ENCODE results near the gene RNF157.

The RNF157 gene

DNA sequence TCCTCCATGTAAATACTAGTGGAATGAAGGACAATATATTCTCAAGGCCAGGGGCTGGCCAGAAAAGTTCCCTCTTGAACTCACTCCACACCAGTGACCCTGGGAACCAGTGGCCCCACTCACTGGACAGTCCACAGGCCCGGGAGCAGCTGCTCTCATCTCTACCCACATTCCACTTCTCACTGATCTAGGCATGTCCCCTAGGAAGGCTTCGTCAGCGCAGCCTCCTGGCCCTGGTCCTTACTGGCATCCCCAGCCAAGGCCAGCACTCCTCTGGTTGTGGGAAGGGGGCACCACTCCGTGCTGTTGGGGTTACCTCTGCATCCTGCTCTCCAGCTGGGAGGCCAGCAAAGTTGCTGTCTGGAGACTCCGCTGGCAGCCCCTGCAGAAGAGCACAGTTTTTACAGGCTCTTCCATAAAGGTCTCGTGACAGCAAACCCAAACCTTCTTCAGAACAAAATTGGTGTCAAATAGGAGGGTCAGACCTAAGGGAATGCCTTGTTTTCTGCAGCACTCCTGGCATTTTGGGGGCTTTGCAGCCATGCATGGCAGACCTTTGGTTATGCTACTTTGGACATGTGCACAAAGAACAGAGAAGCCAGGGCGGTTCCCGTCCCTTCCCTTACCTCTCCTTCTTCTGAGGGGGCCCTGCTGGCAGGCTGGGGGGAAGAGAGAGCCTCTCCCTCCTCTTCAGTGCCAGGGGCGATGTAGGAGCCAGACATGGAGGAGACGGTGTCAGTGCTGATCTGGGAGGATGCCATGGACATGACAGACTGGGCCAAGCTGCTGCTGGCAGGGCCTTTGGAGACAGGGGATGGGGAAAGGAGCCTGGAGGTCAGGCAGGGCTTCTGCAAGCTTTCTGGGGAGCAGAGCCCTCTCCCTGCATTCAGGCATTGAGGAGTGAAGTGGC, 85.1 kb downstream of the RNF157 start:
- no peak for DNase-seq

DNA sequence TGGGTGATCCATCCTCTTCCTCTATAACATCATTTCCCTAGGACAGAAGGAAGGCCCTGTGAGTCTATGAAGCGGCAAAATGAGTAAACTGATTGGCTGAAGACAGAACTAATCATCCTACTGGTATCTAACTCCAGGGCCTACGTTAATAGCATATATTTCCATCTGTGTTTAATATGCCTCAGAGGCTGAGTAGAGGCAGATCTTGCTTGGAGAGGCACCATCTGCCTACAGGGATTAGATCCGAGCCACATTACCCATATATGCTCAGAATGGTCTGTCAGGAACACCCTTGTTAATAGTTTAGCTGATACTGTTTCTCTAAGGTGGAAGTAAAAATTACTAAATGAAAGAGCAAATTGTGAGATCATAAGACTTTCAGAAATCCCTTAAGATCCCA, 86.0 kb downstream of the RNF157 start:
- no peak for DNase-seq

DNA sequence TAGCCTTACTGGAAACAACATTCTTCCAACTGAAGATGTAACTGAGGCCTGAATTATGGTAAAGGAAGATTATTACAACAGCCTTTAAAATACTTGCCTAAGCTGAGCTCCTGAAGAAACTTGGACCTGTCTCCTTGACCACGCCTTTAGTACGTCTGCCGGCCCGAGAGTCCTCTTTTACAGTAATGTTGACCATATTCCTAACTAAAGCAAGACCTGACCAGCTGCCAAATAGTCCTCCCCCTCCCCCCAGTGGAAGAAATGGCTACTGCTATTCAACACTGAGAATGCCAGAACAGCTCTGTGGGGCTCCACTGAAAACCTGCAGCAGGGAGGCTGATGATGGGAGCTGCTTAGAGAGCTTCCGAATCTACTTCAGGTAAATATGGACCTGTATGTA, 86.7 kb downstream of the RNF157 start:
- no peak for DNase-seq

DNA sequence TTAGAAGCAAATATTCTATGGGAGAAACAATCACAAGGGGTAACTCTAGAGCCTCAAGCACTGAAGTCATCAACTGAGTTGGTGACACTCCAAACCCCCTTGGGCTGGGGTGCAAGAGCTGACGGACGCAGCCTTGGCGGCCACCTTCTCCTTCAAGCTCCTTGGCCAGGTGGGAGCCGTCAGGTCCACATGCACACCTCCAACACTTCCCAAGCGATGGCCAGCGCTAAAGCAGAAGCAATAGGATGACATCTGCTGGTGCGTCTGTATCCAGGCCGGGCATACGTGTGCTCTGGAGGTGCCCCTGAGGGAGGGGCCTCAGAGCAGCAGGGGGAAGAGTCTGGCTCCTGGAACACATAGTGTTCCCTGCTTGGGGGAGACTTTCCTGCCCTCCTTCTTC, 87.1 kb downstream of the RNF157 start:
- DNase-seq: no peak

DNA sequence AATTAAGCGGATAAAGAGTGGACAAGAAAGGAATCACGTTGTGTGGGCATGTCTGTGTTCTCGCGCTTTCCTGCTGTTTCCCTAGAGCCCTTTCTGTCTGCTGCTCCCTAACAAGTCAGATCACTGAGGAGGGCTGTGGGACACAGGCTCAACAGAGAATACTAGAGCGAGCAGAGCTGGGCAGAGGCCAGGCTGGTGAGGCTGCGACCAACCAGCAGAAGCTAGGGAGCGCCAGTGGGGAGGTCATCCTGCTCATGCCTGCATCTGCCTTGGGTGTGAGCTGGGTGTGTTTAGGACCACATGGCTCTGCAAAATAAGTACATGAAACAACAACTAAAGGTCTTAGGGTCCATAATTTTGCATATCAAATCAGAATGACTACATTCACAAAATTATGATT, 87.7 kb downstream of the RNF157 start:
- no peak for DNase-seq

DNA sequence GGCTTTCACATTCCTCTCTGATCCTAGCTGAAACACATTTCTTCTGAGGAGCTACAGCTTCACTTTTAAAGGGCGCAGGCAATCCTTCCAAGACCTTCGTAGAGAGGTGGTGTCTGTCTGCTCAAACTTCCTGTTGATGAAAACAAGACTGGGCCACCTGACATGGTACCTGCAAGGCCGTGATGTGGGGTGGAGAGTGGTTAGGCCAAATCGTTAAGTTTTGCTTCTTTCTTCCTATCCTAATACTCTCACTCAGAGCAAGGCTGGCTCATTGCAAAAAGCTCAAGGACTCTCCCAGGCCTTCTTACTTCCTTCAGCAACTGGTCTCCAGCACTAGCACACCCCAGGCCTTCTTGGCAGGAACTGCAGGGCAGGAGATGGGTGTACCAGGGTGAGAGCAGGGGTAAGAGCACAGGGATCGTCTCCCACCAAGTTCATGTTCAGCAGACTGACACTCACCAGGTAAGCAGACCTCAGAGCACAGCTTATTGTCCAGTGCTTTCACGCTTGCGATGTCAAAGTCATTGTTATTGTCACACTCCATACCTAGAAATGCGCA, 88.3 kb downstream of the RNF157 start:
- no peak for DNase-seq

DNA sequence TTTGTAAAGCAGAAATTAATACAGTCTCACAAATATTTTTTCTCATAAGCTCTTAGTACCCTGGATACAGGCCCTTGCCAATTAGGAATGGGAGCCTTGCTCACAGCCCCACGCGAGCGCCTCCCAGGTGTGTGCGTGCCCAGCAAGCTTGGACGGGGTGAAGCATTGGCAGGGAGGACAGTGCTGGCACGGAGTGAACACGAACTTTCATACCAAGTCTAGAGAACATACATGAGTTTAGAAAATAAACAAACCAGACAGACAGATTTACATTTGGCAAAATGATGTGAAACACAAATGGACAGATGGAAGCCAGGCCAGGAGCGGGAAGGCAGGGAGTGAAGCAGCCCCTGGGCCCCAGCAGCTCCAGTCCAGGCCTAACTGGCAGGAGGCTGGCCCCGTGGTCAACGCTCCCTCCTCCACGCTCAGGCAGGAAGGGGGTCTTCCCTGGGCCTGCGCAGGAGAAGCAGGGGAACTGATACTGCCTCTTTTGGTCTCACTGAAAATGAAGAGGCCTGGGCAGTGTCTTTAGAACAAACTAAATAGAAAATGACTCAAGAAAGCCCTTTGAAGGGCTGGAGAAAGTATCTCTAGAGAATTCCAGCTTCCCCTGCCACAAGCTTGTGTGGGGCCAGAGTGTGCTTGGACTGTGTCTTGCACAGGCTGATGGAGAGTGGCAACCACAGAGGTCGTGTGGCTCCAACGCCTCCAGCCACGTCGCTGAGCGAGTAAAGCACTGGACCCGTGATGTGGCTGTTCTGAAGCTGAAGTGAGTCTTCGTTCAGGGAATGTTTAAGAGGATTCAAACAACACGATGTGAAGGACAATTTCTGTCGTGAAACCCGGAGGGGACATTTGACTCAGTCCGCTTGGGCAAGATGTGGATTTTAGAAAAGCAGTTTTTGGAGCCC, 89.3 kb downstream of the RNF157 start:
- DNase-seq: no peak

DNA sequence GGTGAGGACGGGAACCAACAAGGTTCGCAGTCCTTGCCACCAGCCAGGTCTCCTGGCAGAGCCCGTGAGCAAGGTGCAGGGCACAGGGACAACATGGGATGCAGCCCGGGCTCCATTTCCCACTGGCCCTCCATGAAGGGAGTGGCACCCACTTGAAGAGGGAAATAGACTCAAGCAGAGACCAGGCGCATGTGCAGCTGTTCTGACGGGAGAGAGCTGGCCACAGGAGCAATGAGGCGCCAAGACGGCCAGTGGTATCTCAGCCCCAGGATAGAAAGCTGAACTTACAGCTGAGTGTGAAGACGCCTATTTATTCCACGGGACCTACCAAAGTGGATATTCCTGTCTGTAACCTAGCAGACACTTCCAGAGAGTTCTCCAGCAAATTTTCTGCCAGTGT, 91.1 kb downstream of the RNF157 start:
- DNase-seq: no peak

DNA sequence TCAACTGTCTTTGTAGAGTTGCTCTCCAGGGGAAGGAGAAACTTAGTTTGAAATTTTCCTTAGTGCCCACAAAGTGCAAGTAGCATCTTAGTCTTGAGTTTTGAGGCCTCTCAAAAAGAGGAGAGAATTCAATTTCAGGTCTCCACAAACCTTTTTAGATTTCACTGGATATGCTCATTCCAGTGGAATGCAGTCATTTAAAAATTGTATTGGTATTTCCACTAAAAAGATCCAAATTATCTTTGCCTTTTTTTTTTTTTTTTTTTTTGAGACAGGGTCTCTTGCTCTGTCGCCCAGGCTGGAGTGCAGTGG, 92.3 kb downstream of the RNF157 start:
- no peak for DNase-seq

DNA sequence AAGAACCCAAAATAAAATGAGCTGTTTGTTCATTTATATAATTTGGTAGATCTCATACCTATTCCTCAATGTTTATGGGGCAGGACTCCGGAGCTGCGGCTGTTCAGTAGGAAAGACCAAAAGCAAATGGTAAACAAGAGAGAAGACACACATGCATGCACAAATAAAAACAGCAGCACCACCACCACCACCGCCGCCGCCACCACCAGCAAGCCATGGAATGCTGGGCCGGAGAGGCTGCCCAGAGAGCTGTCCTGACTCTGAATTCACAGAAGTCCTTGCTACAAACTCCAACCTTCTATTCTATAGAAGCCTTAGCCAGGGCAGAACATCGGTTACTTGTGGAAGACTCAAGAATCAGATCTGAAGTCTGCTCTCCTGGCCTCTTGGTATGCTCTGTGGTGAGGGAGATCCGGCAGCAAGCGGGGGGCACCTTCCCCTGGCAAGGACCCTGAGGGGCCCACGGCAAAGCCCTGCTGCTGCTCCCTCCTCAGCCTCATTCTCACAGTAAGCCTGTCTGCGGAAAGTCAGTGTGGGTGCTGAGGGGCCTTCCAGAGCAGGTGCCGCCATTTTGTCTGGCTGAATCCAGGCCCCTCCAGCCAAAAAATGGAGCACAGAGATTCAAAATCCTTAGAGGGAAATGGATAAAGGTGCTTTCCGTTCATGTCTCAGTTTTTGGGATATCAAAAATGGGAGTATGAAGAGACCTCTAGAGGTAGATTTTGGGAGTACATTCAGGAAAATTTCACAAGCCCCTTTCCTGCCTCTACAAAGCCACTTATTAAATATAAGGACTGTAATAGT, 92.9 kb downstream of the RNF157 start:
- DNase-seq: no peak

DNA sequence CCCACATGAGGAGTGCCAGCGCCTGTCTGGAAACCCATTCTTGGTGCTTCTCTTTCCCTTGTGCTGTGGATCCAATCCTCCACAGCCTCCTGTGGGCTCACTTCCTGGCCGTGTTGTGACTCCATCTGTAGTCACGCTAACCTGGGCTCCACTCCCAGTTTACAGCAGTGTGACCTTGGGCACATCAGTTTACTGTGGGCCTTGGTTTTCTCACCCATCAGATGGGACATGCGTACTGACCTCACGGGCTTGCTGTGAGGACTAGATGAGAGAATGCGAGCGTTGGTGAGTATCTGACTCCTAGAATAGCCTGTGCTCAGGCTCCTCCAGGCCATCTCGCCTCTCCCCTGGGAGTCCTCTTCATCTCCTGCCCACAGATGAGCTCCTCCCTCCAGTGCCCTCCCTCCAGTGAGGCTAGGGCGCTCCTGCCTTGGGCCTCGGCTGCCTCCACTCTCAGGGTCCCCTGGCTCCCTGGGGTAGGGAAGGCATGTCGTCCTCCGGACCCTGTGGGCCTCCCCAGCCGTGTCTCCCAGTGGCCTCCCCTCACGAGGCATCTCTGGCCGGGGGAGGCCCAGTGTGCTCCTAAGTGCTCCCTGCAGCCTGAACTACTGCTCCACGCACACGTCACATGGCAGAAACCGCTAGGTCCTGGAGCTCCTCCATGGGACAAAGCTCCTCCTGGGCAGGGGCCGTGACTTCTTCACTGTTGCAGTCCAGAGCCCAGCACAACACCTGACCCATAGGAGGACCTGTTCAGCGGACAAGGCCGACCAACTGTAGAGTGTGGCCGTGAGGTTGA, 94.0 kb downstream of the RNF157 start:
- DNase-seq: no peak

DNA sequence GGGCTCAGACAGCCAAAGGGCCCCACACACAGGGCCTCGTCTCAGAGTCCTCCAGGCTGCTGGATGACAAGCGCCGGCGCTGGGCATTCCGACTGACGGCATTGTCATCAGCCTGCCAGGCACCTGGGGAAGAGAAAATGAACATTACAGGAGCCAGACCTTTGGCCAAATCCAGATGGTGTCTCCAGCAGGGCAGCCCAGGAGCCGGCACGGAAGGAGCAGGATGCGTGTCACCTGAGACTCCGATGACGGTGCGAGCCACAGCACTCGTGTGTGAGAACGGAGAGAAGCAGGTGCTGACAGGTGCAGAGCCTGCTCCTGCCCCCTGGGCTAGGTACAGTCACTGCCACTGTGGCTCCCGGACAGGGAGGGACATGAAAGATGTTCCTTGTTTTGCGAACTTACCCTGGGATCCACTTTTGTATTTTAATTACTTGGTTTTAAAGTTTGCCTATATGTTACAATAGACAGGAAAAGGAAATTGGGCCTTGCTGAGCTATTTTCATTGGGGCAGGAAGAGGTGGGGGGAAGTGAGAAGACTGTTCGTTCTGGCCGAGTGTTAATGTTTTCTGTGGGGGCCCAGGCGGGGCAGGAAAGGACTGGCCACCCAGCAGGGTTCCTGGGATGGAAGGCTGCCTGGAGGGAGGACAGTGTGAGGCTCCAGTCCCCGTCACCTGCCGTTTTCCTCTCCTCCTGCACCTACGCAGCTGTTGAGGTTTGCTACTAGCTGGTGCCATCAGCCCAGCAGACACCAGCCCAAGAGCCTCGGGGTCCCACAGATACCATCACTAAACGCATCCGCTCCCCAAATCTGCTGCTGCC, 94.9 kb downstream of the RNF157 start:
- DNase-seq: peak; percentile 54

DNA sequence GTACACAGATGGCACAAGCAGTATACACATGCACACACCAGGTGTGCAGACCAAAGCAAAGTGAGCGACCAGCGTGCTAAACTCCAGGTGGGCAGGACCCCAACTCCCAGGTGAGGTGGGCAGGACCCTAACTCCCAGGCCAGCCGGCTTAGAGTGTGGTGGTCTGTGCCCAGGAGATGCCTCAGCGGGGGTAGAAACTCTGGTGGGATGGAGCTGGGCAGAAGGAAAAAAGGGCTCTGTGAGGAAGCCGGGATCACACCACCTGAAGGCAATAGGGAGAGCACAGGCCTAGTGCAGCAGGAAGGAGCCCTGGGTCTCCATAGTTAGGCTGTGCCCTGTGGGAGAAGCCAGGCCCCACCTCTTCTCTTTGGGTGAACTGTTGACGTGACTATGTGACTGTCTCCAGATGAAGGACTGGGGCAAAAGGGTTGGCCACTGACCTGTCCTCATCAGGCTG, 97.7 kb downstream of the RNF157 start:
- DNase-seq: no peak

DNA sequence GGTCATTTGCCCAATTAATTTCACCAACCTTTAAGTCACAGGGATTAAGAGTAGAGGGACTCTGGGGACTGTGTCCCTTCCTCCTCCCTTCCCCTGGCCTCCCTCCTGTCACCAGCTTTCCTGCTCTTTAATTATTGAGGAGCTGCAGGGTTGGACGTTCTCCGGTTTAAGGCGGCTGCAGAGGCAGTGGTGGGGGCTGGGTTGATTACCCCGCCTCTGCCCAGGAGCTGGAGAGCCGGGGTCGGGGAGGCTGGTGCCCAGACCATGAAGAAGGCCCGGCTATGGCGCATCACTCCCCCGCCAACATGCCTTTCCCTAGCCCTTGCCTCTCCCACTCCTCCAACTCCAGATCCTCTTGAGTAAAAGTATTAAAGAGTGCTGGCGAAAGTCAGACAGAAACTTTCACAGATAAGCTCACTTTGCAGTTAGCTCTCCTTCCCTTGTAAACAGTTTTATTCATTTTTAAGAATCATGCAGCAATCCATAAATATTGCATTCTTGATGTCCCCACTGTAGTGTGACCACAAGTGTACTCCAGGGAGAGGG, 98.2 kb downstream of the RNF157 start:
- DNase-seq: no peak

DNA sequence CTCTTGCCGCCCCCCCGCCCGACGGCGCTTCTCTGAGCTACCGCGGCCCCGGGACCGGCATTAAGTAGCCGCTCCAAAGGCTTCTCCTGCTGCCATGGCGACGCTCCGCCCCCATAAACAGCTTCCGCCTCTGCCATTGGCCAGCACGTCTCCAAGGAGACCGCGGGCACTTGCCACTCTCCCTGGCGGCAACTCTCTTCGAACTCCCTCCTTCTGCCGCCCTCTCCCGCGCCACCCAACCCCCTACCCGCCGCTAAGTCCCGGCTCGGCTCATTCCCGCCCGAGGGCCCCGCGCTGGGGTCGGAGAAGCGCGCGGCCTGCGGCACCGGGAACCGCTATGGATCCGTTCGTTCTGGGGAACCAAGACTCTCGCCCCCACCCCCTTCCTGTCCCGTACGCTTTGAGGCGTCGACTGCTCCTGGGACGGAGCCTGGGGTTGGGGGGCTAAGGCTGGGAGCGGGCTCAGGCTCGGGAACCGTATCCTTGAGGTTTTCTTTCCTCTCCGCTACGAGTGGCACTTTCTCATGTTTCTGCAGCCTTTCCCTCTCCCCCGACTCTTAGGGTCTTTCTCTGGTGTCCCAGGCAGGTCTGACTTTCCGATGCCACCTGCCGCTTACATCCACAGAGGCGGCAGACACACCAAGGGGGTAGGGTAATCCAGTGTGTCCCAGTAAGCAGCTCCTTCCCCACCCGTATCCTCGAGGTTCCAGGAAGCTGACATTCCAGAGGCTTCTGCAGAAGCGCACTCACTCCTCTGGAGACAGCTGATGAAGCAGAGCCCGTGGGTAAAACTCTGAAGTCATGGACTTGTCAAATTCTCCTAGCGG, 98.9 kb downstream of the RNF157 start, which contains the start of gene FOXJ1:
Gene FOXJ1 (minus strand): TSS at position 34 of the 827 bp plus-strand sequence. CDS start 850 bp downstream, outside the sequence.
- DNase-seq: peak; percentile 90

DNA sequence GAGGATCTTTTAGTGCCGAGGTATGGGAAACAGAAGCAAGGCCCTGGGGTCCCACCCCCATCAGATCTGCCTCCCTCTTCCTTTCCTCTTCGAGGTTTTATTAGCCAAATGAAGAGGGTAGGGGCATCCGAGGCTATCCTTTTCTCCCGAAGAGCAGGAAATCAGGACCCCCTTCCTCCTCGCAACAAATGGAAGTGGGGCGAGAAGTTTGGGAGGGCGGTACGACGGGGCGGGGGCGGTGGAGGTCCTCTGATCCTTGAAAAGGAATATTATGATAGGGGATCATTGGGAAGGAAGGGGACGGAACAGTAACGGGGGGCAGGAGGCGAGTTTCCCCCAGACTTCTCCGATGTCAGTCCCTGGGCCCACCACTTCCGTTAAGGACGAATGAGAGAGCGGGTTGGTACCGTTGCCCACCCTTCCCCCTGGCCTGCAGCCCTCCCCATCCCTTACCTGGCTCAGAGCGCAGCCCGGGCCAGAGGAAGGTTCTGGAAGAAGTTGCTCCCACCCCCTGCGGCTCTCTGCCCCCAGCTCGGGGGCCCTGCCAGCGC, 99.6 kb downstream of the RNF157 start:
- DNase-seq: no peak

DNA sequence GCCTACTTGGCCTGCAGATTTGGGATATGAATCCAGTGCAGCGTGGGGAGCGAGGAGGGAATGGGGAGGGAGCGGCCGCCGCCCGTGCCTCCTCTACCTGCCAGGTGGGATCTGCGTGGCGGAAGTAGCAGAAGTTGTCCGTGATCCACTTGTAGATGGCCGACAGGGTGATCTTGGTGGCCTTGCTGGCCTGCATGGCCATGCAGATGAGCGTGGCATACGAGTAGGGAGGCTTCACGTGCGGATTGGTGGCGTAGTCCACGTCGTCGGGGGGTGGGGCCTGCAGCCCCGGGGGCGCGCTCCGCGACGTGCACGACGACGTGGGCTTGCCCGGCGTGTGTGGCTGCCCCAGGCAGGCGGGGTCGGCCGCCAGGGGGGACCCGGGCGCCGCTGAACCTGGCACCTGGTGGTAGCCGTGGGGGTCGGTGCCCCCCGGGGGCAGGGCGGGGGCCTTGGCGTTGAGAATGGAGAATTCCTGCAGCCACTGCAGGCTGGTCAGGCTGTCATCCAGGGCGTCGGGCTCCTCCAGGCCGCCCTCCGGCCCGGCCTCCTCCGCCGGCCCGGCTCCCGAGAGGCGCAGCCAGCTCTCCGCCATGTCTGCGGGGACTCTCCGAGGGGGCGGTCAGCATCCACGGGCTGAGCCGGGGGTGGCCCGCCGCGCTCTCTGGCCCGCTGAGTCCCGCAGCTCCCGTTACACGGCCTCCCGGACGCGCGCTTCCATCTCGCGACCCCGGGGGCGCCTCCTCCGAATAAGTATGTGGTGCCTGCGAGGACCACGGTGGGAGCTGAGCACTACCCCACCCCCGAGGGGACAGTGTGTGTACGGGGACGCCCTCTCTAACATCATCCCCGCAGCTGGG, 100.3 kb downstream of the RNF157 start:
- peak; percentile 68 for DNase-seq

Measured in activated CD8-positive, alpha-beta memory T cell treated with anti-CD3 and anti-CD28 coated beads, Interleukin-2, amount 50 U/mL, for 4 hours (primary cell).